Neural cell (in vitro differentiated cells): ENCODE results near the gene COL17A1. TPM values are rescaled to one million over a fixed set of nuclear protein-coding genes. Genes with fewer than 3 reads are reported as not detected.

Experiments
- H2AFZ ChIP-seq: fragments of 200-600, 300-800 bp; sonication (generic), shearing (Covaris generic); 2 replicates; pipeline ENCODE4 v1.6.0; 2014; ENCODE audit warnings: low read depth, mild to moderate bottlenecking, antibody characterized with exemption, low read length, moderate library complexity
- H3F3A ChIP-seq: fragments of 200-600 bp; shearing (Covaris generic); 2 replicates; pipeline ENCODE4 v1.6.1; 2016; ENCODE audit warnings: mild to moderate bottlenecking, moderate library complexity, mixed read lengths, antibody characterized with exemption, low read length; ENCODE audit not compliant: insufficient read depth, poor library complexity, severe bottlenecking
- H3K27ac ChIP-seq: fragments of 200-600, 300-800 bp; sonication (generic), shearing (Covaris generic); 2 replicates; pipeline ENCODE4 v1.5.1; 2014; ENCODE audit warnings: mild to moderate bottlenecking, low read length, moderate library complexity
- H3K27me3 ChIP-seq: fragments of 300-800, 200-600 bp; sonication (generic), shearing (Covaris generic); 2 replicates; pipeline ENCODE4 v1.6.0; 2014; ENCODE audit warnings: mild to moderate bottlenecking, low read depth, low read length, moderate library complexity; ENCODE audit not compliant: insufficient read depth
- H3K36me3 ChIP-seq: fragments of 300-800, 200-600 bp; sonication (generic), shearing (Covaris generic); 2 replicates; pipeline ENCODE4 v1.5.1; 2014; ENCODE audit warnings: mild to moderate bottlenecking, antibody characterized with exemption, low read length, moderate library complexity; ENCODE audit not compliant: insufficient read depth
- H3K4me2 ChIP-seq: fragments of 300-800, 200-600 bp; sonication (generic), shearing (Covaris generic); 2 replicates; pipeline ENCODE4 v1.6.0; 2014; ENCODE audit warnings: mild to moderate bottlenecking, low read length
- H3K4me3 ChIP-seq: fragments of 300-800, 200-600 bp; sonication (generic), shearing (Covaris generic); 2 replicates; pipeline ENCODE4 v1.5.1; 2014; ENCODE audit warnings: mild to moderate bottlenecking, low read length, moderate library complexity
- H3K79me2 ChIP-seq: fragments of 200-600 bp; shearing (Covaris generic); replicated peaks from 2 replicates; pipeline ENCODE4 v1.6.0; 2014; ENCODE audit warnings: mild to moderate bottlenecking, low read length, moderate library complexity; ENCODE audit not compliant: insufficient read depth
- H3K9ac ChIP-seq: fragments of 300-800, 200-600 bp; sonication (generic), shearing (Covaris generic); 2 replicates; pipeline ENCODE4 v1.6.1; 2016; ENCODE audit warnings: mild to moderate bottlenecking, low read length, mixed read lengths
- H3K9me2 ChIP-seq: fragments of 200-600 bp; shearing (Covaris generic); 2 replicates; pipeline ENCODE4 v1.6.1; 2016; ENCODE audit warnings: mild to moderate bottlenecking, low read length, mixed read lengths; ENCODE audit not compliant: insufficient read depth
- H3K9me3 ChIP-seq: fragments of 200-600, 300-800 bp; sonication (generic), shearing (Covaris generic); 2 replicates; pipeline ENCODE4 v1.6.1; 2016; ENCODE audit warnings: mild to moderate bottlenecking, mixed run types, low read length, moderate library complexity, mixed read lengths
- H4K20me1 ChIP-seq: fragments of 200-600 bp; shearing (Covaris generic); 2 replicates; pipeline ENCODE4 v1.6.1; 2016; ENCODE audit warnings: mild to moderate bottlenecking, mixed run types; ENCODE audit not compliant: insufficient read depth
- EP300 ChIP-seq: fragments of 450-650 bp; conservative IDR thresholded peaks from 2 replicates; pipeline ENCODE4 v1.6.1; 2014; ENCODE audit warnings: antibody characterized with exemption, mild to moderate bottlenecking, moderate library complexity; ENCODE audit not compliant: poor library complexity, severe bottlenecking
- EZH2 ChIP-seq: fragments of 200-600, 300-800 bp; shearing (Covaris generic), sonication (generic); IDR thresholded peaks from 2 replicates; pipeline ENCODE4 v1.6.1; 2014; ENCODE audit warnings: antibody characterized with exemption, low read length, borderline replicate concordance, mild to moderate bottlenecking; ENCODE audit not compliant: insufficient read depth, poor library complexity, severe bottlenecking
- MXI1 ChIP-seq: fragments of 450-650 bp; conservative IDR thresholded peaks from 2 replicates; pipeline ENCODE4 v1.6.1; 2014; ENCODE audit warnings: antibody characterized with exemption, mild to moderate bottlenecking; ENCODE audit not compliant: poor library complexity, severe bottlenecking
- POLR2AphosphoS5 ChIP-seq: IDR thresholded peaks from 2 replicates; pipeline ENCODE4 v1.6.1; 2012
- RAD21 ChIP-seq: fragments of 450-650 bp; conservative IDR thresholded peaks from 2 replicates; pipeline ENCODE4 v1.6.1; 2014; ENCODE audit warnings: antibody characterized with exemption, mild to moderate bottlenecking, moderate library complexity
- SMC3 ChIP-seq: fragments of 450-650 bp; conservative IDR thresholded peaks from 2 replicates; pipeline ENCODE4 v1.6.1; 2014; ENCODE audit warnings: antibody characterized with exemption, mild to moderate bottlenecking, moderate library complexity; ENCODE audit not compliant: poor library complexity
- TAF1 ChIP-seq: IDR thresholded peaks from 2 replicates; pipeline ENCODE4 v1.6.1; 2012; ENCODE audit warnings: low read depth
- polyA plus RNA-seq: library from polyadenylated mRNA; depleted of rRNA; stranded (reverse); fragments of >200 nt; gene quantifications from 2 replicates; pipeline ENCODE4 v1.2.3, GENCODE V29; 2014
- TF ChIP-seq, protein P1 (sequence below): IDR thresholded peaks from 2 replicates; pipeline ENCODE4 v1.6.1; 2012; ENCODE audit warnings: borderline replicate concordance
- TF ChIP-seq, protein P2 (sequence below): fragments of 450-650 bp; IDR thresholded peaks from 2 replicates; pipeline ENCODE4 v1.5.1; 2014; ENCODE audit warnings: antibody characterized with exemption, mild to moderate bottlenecking, moderate library complexity; ENCODE audit not compliant: poor library complexity, severe bottlenecking

The COL17A1 gene
- polyA plus RNA-seq, 1 donor from 2014 or later, result not detected

DNA sequence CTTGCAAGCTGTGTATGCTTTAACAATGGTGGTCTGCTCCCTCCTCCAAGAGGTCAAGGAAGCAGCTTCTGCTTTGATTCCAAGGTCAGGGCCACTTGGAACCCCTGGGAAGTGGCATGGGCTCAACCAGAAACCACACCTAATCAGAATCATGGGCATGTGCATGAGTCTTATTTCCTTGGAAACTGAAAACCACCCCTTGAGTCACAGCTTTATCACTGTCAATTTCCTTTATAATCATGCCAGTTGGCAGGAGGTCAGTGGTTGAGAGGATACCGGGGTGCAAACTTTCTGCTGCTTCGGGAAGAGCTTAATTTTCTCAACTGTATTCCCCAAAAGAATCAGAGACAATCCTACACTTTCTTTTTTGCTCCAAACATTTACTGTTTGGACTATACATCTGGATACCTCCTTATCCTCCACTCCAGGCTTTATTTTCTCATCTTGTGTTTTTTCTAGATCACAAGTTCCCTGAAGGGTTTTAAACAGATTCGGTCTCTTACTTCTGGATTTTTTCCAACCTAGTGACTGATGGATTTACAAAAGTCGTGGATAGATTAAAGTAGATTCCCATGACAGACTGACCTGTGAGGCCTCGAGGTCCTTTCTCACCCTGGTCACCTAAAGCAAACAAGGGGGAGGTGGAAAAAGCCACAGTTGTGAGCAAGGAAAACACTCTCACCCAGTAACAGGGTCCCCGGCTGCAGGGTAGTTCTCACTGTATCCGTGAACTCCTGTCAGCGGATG, 36.0 kb downstream of the COL17A1 start:
- Histone ChIP-seq H3K27ac (no peak overlapping the region), H3K9me2 (no peaks in the 10 kb centered on the region), H3K27me3 (no peaks in the 10 kb centered on the region), H2AFZ (no peak overlapping the region), H3F3A (no peaks in the 10 kb centered on the region), H3K4me3 (no peak overlapping the region), H3K9me3 (no peaks in the 10 kb centered on the region), H4K20me1 (no peaks in the 10 kb centered on the region), H3K4me2 (no peak overlapping the region), H3K79me2 (no peaks in the 10 kb centered on the region), H3K9ac (no peak overlapping the region), H3K36me3 (no peaks in the 10 kb centered on the region)
- TF ChIP-seq RAD21, result no peak

DNA sequence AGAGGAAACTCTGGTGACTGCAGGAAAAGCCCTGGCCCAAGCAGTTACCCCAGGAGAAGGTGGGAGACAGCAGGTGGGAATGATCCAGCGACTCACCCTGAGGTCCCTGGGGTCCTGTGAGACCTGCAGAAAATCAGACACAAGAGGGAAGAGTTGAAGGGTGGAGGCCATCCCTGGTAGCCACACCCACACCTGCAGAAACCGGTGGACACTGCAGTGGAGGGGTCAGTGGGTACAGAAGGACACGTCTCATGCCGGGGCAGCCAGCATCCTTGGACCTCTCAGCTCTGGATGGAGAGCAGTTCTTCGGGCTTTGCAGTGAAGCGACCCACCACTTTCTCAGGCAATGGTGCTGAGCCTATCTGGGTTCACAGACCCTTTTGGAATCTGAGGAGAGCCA, 39.0 kb downstream of the COL17A1 start:
- Histone ChIP-seq H3K27me3 (no peaks in the 10 kb centered on the region), H3K9me3 (no peaks in the 10 kb centered on the region), H3K9me2 (no peaks in the 10 kb centered on the region), H3K36me3 (no peaks in the 10 kb centered on the region), H3F3A (no peaks in the 10 kb centered on the region), H3K4me2 (no peak overlapping the region), H3K4me3 (no peak overlapping the region), H3K27ac (no peak overlapping the region), H3K9ac (no peak overlapping the region), H4K20me1 (no peaks in the 10 kb centered on the region), H2AFZ (no peak overlapping the region), H3K79me2 (no peaks in the 10 kb centered on the region)
- TF ChIP-seq TAF1 (no peak), POLR2AphosphoS5 (no peak), EP300 (no peak), EZH2 (no peak), RAD21 (no peak), SMC3 (no peak), MXI1 (no peak)
- TF ChIP-seq, protein P1, sequence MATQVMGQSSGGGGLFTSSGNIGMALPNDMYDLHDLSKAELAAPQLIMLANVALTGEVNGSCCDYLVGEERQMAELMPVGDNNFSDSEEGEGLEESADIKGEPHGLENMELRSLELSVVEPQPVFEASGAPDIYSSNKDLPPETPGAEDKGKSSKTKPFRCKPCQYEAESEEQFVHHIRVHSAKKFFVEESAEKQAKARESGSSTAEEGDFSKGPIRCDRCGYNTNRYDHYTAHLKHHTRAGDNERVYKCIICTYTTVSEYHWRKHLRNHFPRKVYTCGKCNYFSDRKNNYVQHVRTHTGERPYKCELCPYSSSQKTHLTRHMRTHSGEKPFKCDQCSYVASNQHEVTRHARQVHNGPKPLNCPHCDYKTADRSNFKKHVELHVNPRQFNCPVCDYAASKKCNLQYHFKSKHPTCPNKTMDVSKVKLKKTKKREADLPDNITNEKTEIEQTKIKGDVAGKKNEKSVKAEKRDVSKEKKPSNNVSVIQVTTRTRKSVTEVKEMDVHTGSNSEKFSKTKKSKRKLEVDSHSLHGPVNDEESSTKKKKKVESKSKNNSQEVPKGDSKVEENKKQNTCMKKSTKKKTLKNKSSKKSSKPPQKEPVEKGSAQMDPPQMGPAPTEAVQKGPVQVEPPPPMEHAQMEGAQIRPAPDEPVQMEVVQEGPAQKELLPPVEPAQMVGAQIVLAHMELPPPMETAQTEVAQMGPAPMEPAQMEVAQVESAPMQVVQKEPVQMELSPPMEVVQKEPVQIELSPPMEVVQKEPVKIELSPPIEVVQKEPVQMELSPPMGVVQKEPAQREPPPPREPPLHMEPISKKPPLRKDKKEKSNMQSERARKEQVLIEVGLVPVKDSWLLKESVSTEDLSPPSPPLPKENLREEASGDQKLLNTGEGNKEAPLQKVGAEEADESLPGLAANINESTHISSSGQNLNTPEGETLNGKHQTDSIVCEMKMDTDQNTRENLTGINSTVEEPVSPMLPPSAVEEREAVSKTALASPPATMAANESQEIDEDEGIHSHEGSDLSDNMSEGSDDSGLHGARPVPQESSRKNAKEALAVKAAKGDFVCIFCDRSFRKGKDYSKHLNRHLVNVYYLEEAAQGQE, result no peak
- TF ChIP-seq, protein P2, sequence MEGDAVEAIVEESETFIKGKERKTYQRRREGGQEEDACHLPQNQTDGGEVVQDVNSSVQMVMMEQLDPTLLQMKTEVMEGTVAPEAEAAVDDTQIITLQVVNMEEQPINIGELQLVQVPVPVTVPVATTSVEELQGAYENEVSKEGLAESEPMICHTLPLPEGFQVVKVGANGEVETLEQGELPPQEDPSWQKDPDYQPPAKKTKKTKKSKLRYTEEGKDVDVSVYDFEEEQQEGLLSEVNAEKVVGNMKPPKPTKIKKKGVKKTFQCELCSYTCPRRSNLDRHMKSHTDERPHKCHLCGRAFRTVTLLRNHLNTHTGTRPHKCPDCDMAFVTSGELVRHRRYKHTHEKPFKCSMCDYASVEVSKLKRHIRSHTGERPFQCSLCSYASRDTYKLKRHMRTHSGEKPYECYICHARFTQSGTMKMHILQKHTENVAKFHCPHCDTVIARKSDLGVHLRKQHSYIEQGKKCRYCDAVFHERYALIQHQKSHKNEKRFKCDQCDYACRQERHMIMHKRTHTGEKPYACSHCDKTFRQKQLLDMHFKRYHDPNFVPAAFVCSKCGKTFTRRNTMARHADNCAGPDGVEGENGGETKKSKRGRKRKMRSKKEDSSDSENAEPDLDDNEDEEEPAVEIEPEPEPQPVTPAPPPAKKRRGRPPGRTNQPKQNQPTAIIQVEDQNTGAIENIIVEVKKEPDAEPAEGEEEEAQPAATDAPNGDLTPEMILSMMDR, result no peak
